Endothelial cell of umbilical vein (primary cell): ENCODE data around the gene ATRNL1. TPM values are rescaled to one million over a fixed set of nuclear protein-coding genes. Genes with fewer than 3 reads are reported as not detected.

Source experiments
- BruUV-seq: library from RNA; stranded (reverse); fragments of 400-500 nt; replicated peaks from 2 replicates; lab custom pipeline; 2021; lab: Mats Ljungman, UMichigan
- CTCF ChIA-PET: fragments of 300-600, 350-600 bp; sonication (Branson Sonifier 250); formaldehyde crosslinking; loops from one replicate; lab custom pipeline; 2021; ENCODE audit warnings: antibody characterized with exemption, inconsistent platforms; lab: Charles Lee
- POLR2A ChIA-PET: fragments of 300-600, 350-600 bp; sonication (Branson Sonifier 250); formaldehyde crosslinking; loops from one replicate; lab custom pipeline; 2021; ENCODE audit warnings: antibody characterized with exemption, inconsistent platforms; lab: Charles Lee
- DNase-seq: peaks from one replicate; pipeline ENCODE4 v3.0.0-alpha.2; 2011; ENCODE audit warnings: low read depth, low spot score
- FAIRE-seq: peaks from 2 replicates; lab custom pipeline; 2011; peaks lifted over from hg19 to GRCh38; lab: Jason Lieb, UNC
- H2AFZ ChIP-seq: 2 replicates; pipeline ENCODE4 v1.6.0; 2012; ENCODE audit warnings: low read depth, low read length, control low read depth, inconsistent platforms
- H3K27ac ChIP-seq: 2 replicates; pipeline ENCODE4 v1.5.1; 2011; ENCODE audit warnings: low read depth, mild to moderate bottlenecking, control low read depth, low read length, moderate library complexity; ENCODE audit not compliant: insufficient read depth
- H3K27me3 ChIP-seq, 2 experiments: 2 replicates each; pipeline versions ENCODE4 v1.6.0 to v1.6.1; 2011; ENCODE audit warnings: low read length in 2 of 2, mixed read lengths in 1 of 2; ENCODE audit not compliant: control insufficient read depth in 2 of 2, insufficient read depth in 2 of 2
- H3K36me3 ChIP-seq, 2 experiments: 2 replicates in 1 of 2; 3 replicates in 1 of 2; pipeline ENCODE4 v1.5.1; 2011; ENCODE audit warnings: low read length in 2 of 2, mild to moderate bottlenecking in 1 of 2, moderate library complexity in 1 of 2; ENCODE audit not compliant: control insufficient read depth in 2 of 2, insufficient read depth in 2 of 2; ENCODE audit errors: extremely low read depth in 1 of 2
- H3K4me1 ChIP-seq: 3 replicates; pipeline ENCODE4 v1.5.1; 2011; ENCODE audit warnings: mild to moderate bottlenecking, low read length; ENCODE audit not compliant: control insufficient read depth, insufficient read depth; ENCODE audit errors: extremely low read depth
- H3K4me2 ChIP-seq: 2 replicates; pipeline ENCODE4 v1.6.1; 2011; ENCODE audit warnings: low read length, control low read depth, mixed read lengths; ENCODE audit not compliant: insufficient read depth
- H3K4me3 ChIP-seq, 3 experiments: fragments of 200-600 bp in 1 of 3; sonication (generic), shearing (Covaris generic) in 1 of 3; replicated peaks in 1 of 3; 2 replicates each; pipeline ENCODE4 v1.5.1; 2011 to 2016; ENCODE audit warnings: control low read depth in 3 of 3, low read length in 3 of 3, mild to moderate bottlenecking in 2 of 3, inconsistent platforms in 1 of 3, low read depth in 1 of 3, moderate library complexity in 1 of 3; ENCODE audit not compliant: insufficient read depth in 1 of 3
- H3K79me2 ChIP-seq: 2 replicates; pipeline ENCODE4 v1.6.0; 2012; ENCODE audit warnings: low read length, inconsistent platforms; ENCODE audit not compliant: control insufficient read depth, insufficient read depth
- H3K9ac ChIP-seq: replicated peaks from 2 replicates; pipeline ENCODE3; 2011; ENCODE audit warnings: low read length, control low read depth; ENCODE audit not compliant: insufficient read depth; ENCODE audit errors: extremely low read depth
- H3K9me1 ChIP-seq: replicated peaks from 3 replicates; pipeline ENCODE4 v1.6.0; 2011; ENCODE audit warnings: mild to moderate bottlenecking, low read length; ENCODE audit not compliant: control insufficient read depth, insufficient read depth; ENCODE audit errors: extremely low read depth
- H3K9me3 ChIP-seq: replicated peaks from 2 replicates; pipeline ENCODE4 v1.5.1; 2012; ENCODE audit warnings: low read length, inconsistent platforms; ENCODE audit not compliant: control insufficient read depth, insufficient read depth
- H4K20me1 ChIP-seq: replicated peaks from 2 replicates; pipeline ENCODE3; 2011; ENCODE audit warnings: mild to moderate bottlenecking, low read length; ENCODE audit not compliant: control insufficient read depth, insufficient read depth; ENCODE audit errors: extremely low read depth
- EZH2 ChIP-seq: IDR thresholded peaks from 2 replicates; pipeline ENCODE4 v1.6.1; 2012; ENCODE audit warnings: borderline replicate concordance, low read depth, mild to moderate bottlenecking, moderate library complexity, low read length, inconsistent platforms; ENCODE audit not compliant: severe bottlenecking
- FOS ChIP-seq: IDR thresholded peaks from 2 replicates; pipeline ENCODE4 v1.6.1; 2011; ENCODE audit warnings: mild to moderate bottlenecking, low read length, moderate library complexity, borderline replicate concordance; ENCODE audit not compliant: insufficient read depth
- GATA2 ChIP-seq: IDR thresholded peaks from 2 replicates; pipeline ENCODE4 v1.7.0; 2011; ENCODE audit warnings: low read depth, mild to moderate bottlenecking, moderate library complexity, mixed read lengths, low read length; ENCODE audit not compliant: insufficient read length, insufficient read depth
- JUN ChIP-seq: IDR thresholded peaks from 2 replicates; pipeline ENCODE4 v1.6.1; 2011; ENCODE audit warnings: borderline replicate concordance, low read depth; ENCODE audit not compliant: insufficient read length, insufficient read depth
- MYC ChIP-seq: IDR thresholded peaks from one replicate; pipeline ENCODE4 v1.6.1; 2011; ENCODE audit warnings: mild to moderate bottlenecking, low read depth, low read length
- POLR2A ChIP-seq: IDR thresholded peaks from 2 replicates; pipeline ENCODE4 v1.6.1; 2012; ENCODE audit warnings: low read depth, mild to moderate bottlenecking, control low read depth, low read length
- POLR2AphosphoS5 ChIP-seq: IDR thresholded peaks from 2 replicates; pipeline ENCODE4 v1.6.1; 2012; ENCODE audit warnings: low read depth, mild to moderate bottlenecking, control low read depth, low read length, moderate library complexity; ENCODE audit not compliant: insufficient read depth
- dilution Hi-C: fragments of 300-500 bp; cut with MboI; formaldehyde crosslinking; loops from one replicate; pipeline ENCODE4 v1.15.0; 2019; ENCODE audit warnings: low sequenced_read_pairs; ENCODE audit not compliant: extremely low pct_ligation_motif_present
- intact Hi-C: fragments of 100-400 bp; cut with micrococcal nuclease; formaldehyde crosslinking; loops from one replicate; pipeline ENCODE4 v1.10.0; 2022
- polyA plus RNA-seq, 4 experiments: library from polyadenylated mRNA; depleted of rRNA in 3 of 4; stranded (reverse) in 3 of 4; unstranded in 1 of 4; fragments of >200 nt; gene quantifications; 2 replicates each; pipeline versions ENCODE4 v1.2.1 to v1.2.3, GENCODE V29; 2011 to 2012; ENCODE audit warnings: missing spikeins in 1 of 4
- total RNA-seq: library from RNA; stranded (reverse); gene quantifications from 2 replicates; pipeline ENCODE4 v1.2.3, GENCODE V29; 2021
- TF ChIP-seq, protein P1 (sequence below), 2 donors: IDR thresholded peaks; 1 replicate in 1 of 2; 2 replicates in 1 of 2; pipeline ENCODE4 v1.5.1; 2011; ENCODE audit warnings: low read length in 2 of 2, mild to moderate bottlenecking in 2 of 2, moderate library complexity in 2 of 2, control low read depth in 1 of 2, inconsistent platforms in 1 of 2, low read depth in 1 of 2; ENCODE audit not compliant: insufficient read depth in 1 of 2; ENCODE audit errors: extremely low read depth in 1 of 2
- TF ChIP-seq, protein P2 (sequence below): IDR thresholded peaks from 2 replicates; pipeline ENCODE4 v1.6.1; 2011; ENCODE audit not compliant: insufficient read depth, insufficient read length

The ATRNL1 gene
- total and polyA plus RNA-seq, 2 donors (not counting 3 experiments of a cell fraction or from before 2014, with no cell fraction given) = not detected

DNA sequence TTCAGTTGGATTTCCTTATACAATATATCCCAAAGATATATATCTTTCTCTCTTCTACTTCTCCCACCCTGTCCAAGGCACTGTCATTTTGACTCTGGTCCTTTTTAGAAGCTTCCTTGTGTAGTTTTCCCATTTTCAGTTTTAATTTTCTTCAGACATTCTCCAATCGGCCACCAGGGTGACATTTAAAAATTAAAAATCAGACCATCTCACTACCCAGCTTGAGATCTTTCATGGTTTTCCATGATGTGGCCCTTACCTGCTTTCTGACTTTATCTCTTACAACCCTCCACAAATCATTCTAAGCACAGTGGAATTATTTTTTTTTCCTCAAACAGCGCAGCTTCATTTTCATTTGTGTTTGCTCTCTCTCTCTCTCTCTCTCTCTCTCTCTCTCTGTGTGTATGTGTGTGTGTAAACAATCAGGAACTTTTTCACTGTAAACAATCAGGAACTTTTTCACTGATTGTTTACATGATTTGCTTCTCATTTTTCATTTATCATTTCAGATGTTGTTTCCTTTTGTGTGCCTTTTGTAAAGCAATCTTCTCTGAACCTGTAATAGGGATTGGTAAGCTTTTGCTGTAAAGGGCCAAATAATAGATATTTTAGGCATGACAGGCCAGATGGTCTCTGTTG, 348.9 kb downstream of the ATRNL1 start:
- intact Hi-C loops = no loop called here
- DNase-seq = no peak
- no peak for FAIRE-seq
- Histone ChIP-seq H3K4me1 (no peaks in the 10 kb centered on the region), H4K20me1 (no peaks in the 10 kb centered on the region), H3K9me3 (no peaks in the 10 kb centered on the region), H3K27ac (no peak overlapping the region), H2AFZ (no peak overlapping the region), H3K4me2 (no peak overlapping the region), H3K4me3 (no peak overlapping the region), H3K36me3 (no peaks in the 10 kb centered on the region), H3K9me1 (no peaks in the 10 kb centered on the region), H3K27me3 (no peaks in the 10 kb centered on the region), H3K9ac (no peak overlapping the region), H3K79me2 (no peaks in the 10 kb centered on the region)
- CTCF ChIA-PET = interaction anchor here (1.0 to 1.2 kb wide), 2 partner anchors 10 to 26 kb away, joined by 3 to 4 read pairs; no protein-coding TSS in a partner anchor
- BruUV-seq = no TSS peak
- POLR2A ChIA-PET = no interaction called here
- dilution Hi-C loops = no loop called here
- TF ChIP-seq, protein P1, sequence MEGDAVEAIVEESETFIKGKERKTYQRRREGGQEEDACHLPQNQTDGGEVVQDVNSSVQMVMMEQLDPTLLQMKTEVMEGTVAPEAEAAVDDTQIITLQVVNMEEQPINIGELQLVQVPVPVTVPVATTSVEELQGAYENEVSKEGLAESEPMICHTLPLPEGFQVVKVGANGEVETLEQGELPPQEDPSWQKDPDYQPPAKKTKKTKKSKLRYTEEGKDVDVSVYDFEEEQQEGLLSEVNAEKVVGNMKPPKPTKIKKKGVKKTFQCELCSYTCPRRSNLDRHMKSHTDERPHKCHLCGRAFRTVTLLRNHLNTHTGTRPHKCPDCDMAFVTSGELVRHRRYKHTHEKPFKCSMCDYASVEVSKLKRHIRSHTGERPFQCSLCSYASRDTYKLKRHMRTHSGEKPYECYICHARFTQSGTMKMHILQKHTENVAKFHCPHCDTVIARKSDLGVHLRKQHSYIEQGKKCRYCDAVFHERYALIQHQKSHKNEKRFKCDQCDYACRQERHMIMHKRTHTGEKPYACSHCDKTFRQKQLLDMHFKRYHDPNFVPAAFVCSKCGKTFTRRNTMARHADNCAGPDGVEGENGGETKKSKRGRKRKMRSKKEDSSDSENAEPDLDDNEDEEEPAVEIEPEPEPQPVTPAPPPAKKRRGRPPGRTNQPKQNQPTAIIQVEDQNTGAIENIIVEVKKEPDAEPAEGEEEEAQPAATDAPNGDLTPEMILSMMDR (IDR thresholded peaks at IDR 0.05; ENCODE audit: extremely low read depth in 1 of 2, insufficient read depth in 1 of 2, low read depth in 1 of 2, low read length in 2 of 2) = no peak
- no peak for TF ChIP-seq POLR2A
- TF ChIP-seq FOS = no peak
- TF ChIP-seq MYC = no peak
- no peak for TF ChIP-seq POLR2AphosphoS5
- TF ChIP-seq EZH2 = no peak
- no peak for TF ChIP-seq GATA2
- TF ChIP-seq JUN = no peak
- TF ChIP-seq, protein P2, sequence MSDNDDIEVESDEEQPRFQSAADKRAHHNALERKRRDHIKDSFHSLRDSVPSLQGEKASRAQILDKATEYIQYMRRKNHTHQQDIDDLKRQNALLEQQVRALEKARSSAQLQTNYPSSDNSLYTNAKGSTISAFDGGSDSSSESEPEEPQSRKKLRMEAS = no peak
